ENCODE measurements around the gene CTTNBP2.

CTTNBP2 gene

DNA sequence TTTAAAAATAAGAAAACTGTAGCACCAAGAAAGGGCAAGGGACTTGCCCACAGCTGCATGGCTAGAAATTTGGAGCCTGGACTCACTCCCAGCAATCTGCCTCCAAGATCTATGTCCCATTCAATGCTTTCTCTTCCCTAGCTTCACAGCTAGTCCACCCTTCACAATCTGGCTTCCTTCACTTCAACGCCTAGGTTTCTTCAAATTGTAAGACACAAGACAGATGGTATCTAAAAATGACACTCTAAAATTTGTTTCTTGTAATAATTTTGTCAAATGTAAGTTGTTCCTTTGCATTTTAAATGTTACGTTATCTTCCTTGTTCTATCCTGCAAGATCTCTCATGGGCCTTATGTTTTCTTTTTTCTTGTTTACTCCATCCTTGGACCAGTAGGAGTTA is 48.6 kb downstream of the CTTNBP2 start:
- DNase-seq = no peak

DNA sequence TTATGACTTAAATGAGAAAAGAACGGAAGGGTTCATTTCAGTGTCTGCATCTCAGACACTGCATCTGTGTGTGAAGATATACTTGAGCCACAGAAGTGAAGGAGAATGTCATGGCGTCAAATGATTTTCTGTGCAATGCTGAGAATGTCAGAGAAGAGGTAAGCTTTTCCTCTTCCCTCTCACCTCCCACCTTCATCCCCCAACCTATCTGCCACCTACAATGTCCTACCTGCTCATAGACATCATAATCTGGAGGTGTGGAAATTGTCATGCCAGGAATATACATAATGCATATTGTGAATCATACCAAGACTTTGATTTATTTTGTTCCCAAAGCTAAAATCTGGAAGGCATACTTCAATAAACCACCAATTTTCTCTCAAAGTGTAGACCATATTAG is 53.7 kb downstream of the CTTNBP2 start:
- DNase-seq = no peak

DNA sequence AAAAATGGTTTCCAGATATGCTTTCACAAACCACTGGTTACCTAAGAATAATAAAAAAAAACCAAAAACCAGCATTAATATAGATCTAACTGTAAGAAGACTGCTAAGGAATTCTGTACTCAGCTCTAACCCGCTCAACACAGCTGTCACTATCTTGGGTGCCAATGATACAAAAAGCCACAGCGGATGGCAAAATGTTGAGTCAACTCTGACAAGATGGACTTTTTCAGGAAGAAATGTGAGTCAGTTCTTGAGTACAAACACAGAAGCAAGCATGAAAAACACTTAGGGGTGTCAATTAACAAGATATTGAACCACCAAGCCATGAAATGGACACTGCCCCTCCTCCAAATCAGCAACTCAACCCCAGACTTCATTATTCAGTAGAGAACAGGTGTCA is 55.0 kb downstream of the CTTNBP2 start:
- no peak for DNase-seq

DNA sequence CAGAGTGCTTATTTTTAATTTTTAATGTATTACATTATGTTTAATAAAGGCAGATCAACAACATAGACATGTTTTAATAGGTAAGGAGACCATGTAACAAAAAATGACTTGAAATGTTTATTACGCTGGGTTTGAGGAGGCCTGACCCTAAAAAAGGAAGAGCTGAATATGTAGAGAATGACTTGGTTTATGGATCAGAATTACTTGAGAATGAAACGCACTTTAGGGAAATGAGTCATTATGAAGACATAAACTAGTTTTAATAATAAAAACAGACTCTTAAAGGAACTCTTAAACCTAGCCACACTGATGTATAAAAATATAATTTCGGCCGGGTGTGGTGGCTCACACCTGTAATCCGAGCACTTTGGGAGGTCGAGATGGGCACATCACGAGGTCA is 56.5 kb downstream of the CTTNBP2 start:
- DNase-seq = no peak

DNA sequence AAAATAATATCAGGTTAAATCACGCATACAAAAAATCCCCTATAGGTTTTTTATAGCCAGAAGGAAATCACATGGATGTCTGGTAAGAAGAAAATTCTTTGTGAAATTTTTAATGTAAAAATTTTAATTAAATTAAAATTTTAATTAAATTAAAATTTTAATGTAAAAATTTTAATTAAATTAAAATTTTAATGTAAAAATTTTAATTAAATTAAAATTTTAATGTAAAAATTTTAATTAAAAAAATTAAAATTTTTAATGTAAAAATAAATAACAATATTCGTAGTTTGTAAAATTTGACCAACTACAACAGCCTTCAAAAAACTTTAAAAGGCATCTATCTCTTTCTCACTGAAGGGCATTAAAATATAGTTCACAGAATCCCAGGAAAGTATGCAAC is 61.5 kb downstream of the CTTNBP2 start:
- no peak for DNase-seq

DNA sequence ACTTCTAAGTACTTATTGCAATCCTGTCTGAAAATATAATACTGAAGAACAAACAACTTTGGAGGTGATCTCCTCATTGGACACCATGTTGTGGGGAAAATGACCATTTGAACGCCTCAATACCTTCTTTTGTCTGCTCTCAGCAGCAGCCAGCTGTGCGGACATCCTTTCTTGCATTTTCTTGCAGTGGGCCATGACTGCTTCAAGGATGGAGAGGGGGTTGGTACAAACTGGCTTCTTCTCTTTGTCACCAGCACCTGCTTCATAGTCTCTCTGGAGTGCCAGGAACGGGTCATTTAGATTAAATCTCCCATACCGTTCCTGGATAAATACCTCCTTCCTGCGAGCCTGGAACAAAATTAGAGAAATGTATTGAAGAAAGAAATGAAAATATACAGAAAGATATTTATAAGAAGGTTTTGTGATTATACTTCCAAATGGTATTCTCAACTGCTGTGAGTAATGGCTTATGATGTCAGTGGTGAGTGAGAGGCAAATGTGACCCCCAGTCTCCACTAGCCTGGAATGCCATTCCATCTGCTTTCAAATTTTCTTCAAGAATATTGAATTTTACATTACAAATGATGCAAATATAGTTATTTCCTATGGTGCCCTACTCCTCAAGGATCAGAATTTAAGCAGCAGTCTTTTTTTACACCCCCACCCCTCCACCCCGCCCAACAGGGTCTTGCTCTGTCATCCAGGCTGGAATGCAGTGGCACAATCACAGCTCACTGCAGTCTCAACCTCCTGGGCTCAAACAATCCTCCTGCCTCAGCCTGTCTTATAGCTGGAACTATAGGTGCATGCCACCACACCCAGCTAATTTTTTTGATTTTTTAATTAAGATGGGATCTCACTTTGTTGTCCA is 62.4 kb downstream of the CTTNBP2 start:
- no peak for DNase-seq

DNA sequence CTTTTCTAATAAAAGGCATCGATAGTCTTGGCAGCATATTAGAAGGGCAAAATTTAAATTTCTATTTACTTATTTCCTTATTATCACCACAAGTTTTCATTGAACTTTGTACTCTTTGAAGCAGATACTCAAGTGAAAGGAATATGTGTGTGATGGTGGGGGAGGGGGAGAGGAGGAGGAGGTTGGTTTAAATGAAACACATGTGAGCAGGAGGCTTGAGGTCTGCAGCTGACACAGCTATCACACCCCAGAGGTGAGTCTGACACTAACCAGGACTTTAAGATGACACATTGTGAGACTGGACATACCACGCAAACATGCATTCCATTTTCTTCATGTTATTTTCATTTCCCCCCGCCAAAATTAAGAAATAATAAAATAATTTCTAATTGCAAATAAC is 63.3 kb downstream of the CTTNBP2 start:
- no peak for DNase-seq

DNA sequence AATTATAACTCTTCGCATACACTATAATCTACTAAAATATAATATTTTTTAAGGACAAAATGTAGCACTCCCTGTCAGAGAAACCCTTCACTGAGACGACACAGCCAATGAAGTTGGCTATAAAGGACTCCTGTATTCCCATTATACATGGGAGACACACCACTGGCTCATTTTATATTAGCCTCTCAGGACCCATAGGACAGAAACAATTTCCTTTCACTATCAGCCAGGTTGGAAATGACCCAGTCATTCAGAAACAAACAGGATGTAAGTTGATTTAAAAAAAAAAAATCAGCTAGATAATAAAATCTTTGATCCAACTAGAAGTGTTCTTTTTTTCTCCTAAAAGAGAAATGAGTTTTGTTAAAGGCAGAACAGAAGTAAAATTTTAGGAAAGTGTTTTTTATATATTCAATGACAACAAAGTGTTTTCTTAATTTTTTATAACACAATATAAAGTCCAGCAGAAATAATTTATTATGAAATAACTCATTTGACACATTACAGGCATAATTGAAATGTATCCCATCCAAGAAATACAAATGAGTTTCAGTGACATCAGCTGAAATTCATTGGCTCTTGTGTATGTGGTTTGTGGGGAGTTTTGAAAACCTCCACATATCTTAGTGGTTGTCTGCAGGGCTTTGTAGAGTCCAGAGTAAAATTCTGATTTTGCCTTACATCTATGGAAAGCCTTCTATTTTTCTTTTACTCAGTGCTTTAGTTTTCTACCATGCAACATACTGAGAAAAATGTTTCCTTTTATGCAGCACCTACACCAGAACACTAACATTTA is 64.1 kb downstream of the CTTNBP2 start:
- no peak for DNase-seq

DNA sequence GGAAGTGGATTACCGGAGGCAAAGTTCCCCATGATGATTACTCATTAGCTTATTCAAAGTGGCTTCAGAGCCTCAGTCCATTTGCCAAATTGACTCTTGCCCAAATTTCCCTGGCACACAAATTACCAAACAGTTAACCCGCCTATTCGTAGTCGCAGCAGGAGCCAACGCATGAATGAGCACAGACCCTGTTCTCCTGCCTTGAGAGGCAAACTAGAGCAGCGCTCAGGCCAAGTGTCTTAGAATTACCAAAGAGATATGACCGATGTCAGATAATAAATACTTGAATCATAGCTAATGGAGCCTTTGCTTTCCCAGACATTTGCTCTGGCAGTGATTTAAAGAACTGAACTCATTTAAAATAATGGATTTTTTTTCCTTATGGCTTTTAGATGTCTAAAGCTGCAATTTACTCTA is 64.9 kb downstream of the CTTNBP2 start:
- DNase-seq = no peak

DNA sequence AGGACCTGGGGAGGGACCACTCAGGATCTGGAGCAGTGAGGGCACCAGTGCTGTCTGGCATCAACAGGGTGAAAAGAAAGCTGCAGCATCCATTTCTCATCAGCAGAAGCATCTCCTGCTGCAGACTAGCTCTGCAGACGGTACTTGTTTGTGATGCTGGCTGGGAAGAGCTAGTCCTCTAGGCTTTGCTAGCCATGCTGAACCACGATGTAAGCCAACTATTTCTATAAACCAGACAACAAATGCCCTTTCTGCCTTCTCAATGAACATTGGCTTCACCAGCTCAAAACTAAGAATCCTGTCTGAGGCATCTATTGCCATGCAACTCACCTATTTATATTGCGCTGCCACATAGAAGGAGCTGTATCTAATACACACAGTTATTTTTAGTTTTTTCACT is 65.6 kb downstream of the CTTNBP2 start:
- DNase-seq = no peak

DNA sequence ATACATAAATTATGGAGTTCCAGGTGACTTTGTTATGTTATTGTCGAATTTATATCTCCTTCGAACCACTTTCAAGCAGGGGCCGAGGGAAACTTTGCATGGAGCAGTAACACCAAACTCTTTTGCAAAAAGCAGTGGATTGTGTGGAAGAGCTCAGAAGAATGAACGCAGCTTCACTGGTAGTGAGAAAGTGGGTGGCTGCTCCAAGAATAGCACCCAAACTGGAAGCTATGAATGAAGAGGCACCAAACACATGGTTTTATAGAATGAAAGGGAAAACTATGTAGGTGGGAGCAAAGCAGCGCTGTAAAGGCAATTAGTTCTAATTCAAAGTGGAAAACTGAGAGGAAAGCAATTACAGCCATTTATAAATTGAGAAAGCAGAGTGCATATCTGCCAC is 67.2 kb downstream of the CTTNBP2 start:
- DNase-seq = no peak

DNA sequence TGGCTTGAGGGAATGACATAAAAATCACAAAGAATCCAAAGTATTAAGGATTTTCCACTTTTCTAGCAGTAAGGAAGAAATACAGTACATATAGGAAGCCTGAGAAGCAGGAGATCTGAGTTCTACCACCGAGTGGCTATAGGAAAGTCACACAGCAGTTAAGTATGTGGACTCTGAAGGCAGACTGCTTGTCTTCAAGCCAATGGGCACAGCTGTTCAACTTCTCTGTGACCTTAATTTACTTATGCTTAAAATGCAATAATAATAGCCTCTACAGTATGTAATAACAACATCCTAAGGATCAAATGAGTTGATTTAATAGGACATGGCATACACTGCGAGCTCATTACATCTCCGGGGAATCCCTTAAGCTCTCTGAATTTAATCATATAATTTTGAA is 68.0 kb downstream of the CTTNBP2 start:
- no peak for DNase-seq

DNA sequence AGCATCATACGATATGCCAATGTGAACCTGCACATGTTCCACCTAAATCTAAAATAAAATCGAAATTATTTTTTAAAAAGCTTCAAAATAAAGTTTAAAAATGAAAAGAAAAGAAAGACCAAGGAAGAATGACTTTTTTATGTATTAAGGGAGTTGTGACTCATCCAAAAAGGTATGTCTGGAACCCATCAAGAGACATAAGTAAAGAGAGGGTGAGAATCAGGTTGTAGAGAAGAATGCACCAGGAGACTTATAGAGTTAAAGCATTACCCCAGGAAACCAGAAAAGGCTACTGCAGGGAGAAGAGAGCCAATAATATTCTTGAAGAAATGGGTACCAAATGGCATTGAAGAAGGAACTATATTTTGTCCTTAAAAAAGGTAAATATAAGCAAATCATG is 69.8 kb downstream of the CTTNBP2 start:
- DNase-seq = no peak

DNA sequence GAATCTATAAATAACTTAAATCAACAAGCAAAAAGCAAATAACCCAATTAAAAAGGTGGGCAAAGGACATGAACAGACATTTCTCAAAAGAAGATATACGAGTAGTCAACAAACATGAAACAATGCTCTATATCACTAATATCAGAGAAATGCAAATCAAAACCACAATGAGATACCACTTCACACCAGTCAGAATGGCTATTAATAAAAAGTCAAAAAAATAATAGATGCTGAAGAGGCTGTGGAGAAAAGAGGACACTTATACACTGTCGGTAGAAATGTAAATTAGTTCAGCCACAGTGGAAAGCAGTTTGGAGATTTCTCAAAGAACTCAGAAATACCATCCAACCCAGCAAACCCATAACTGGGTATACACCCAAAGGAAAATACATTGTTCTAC is 70.6 kb downstream of the CTTNBP2 start:
- no peak for DNase-seq

DNA sequence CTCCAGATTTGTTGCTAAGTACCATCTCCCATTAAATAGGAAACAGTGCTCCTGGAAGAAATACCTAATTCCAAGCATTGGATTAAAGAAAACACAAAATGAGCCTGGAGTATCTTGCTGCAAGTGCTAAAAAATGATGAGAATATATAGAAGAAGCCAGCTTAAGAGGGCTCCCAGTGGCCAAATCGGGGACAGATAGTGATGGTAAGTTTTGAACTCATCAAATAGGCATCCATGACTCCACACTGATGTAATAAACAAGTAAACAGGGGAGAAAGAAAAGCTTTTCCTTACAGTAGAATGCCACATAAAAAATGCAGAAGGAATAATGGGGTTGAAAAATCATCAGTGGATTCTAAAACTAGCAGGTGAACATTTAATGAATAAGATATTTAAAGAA is 72.4 kb downstream of the CTTNBP2 start:
- DNase-seq = no peak

DNA sequence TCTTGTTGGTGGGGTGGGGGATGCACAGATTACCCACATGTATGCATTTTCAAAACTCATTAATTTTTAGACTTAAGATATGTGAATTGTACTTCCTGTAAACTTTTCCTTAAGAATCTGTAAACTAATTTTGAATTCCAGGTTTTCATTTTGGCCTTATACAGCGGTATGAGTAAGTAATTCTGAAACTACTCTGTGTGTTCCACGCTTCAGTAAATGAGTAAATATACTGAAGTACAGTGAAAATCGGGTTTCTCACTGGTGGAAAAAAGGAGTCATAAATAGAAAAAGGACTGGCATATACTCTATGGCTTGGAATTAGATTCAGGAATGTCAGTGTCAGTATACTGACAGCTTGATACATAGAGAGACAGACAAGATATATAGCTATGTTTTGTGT is 72.8 kb downstream of the CTTNBP2 start:
- DNase-seq = no peak

DNA sequence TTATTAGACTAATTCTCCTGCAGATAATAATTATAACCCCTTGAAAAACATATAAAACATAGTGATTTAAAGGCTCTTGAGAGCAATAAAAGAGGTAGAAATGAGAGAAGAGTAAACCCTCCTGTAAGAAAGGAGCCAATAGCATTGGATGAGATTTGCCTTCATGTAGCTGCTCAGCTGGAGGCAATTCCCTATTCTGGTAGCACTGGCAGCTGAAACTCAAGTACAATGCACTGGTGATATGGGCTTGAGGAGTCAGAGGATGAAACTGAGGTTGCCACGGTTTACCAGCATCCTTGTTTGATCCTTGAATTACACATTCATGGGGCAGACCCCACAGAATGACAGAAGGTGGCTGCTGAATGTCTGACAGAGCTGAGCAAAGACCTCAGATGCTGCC is 76.4 kb downstream of the CTTNBP2 start:
- DNase-seq = no peak

DNA sequence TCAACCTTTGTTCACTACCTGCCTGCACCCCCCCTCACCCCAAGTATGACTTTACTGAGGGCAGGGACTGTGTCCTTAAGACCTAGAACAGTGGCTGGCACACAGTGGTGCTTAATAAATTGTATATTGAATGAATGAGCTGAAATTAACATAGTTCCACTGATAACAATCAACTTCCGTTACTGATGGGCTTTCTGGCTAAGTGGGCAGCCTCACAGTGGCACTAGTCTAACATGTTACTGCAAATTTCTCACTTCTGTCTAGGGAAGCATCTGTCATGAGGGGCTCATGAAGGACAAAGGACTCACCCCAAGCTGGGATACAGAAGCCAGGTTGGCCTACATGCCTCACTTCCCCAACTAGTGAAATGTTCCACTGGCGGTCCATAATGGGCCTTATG is 79.3 kb downstream of the CTTNBP2 start:
- DNase-seq = no peak

DNA sequence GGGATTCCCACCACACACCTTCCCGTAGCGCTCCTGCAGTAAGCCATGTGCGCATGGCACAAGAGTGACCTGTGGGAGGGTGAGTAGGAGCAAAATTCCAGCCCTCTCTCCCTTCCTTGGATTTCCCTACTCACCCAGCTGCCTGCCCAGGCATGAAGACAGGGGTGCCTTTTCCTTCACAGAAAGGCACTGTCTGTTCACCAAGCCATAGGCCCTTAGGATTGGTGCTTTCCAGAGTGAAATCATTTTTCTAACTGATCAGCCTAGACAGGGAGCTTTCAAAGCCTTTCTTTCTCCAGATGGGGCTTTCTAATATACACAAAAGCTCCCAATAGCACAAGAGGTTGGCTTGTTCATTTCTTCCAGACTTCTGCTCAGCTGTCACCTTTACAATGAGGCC is 79.7 kb downstream of the CTTNBP2 start:
- no peak for DNase-seq

DNA sequence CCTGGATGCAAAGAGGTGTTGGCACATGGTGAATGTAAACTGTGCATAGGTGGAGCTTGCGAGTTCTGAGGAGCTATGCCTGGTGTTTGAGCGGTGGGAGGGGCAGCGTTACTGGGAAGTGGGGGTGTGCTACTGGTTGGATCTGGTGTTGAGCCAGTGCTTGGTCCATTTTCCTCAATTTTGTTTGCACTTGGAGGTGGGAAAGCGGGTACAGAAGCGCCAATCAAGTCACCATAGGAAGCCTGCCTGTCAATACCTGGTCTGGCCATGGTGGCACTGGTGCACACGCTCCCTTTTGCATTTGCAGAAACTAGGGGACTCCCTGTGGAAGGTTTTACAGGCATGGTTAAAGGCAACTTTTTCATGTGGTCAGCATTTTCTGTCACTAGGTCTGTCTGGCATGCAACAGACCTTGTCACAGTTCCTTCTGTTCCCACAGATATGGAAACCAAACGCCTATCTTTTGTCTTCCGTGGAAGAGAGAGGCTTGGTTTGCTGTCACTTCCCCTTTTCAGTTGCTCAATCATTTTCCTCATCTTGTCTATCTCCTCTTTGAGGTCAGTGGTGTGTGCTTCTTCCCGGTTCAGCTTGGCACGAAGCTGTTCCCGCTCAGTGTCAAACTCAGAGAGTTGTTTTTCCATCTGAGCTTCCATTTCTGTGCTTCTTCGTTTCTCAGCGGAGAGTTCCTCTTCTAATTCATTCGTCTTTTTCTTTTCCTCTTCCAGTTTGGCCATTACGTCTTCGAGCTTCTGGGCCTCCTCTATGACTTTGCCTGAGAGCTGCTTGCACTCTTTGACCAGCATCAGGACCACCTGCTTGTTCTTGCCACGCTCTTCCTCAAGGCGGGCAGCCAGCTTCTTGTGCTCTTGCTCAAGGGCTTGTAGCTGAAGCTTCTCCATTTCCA is 81.1 kb downstream of the CTTNBP2 start:
- no peak for DNase-seq

DNA sequence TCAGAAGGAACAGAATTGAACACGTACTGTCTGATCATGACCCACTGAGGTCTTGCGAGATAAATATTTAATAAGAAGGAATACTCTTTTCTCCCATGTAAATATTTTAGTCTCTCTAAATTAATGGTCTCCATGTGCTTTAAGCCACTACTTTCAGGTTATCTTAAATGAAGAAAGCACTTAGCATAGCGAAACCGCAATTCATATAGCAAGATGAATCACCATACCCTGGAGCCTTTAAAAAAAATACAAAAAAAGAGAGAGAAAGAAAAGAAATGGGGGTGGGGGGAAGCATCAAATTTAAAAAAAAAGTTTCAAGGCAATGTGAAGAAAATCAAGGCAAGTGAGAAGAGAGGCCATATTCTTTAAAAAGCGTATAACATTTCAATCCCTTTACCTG is 82.5 kb downstream of the CTTNBP2 start:
- no peak for DNase-seq

DNA sequence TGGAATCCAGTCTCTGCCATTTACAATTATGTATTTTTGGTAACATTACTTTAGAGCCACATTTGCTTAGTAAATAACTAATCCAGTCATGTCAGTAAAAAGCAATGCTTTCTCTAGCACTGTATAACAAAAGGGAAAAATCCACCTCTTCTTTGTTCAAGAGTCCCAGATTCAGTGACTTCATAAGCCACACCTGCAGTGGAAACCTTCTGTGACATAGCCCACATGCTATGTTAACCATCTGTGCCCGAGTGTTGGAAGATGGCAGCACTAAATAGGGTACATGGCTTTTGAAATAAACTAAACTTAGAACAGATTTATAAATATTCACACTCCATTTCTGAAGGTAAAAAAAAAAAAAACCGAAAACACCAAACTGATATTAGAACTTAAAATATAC is 83.0 kb downstream of the CTTNBP2 start:
- no peak for DNase-seq

DNA sequence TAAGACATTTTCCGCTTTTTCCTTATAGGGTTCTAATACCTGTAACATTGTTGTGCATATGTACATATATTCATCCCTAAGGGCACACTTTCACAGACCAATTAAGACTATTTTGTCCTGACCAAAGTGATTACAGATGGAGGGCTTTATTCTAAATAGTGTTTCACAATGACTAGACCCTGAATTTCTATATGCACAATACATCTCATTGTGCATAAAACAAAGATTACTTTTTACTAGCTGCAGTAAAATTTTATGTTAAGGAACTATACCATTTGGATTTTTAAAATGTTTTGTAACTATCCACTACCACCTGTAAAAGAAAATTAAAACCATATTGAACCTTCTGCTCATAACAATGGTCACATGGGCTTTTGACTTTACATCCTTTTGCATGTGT is 87.8 kb downstream of the CTTNBP2 start:
- no peak for DNase-seq

Measured in stimulated activated CD4-positive, alpha-beta T cell treated with anti-CD3 and anti-CD28 coated beads, Interleukin-15, amount 100 ng/mL, for 24 hours (primary cell).